HG03460 (cell line): ENCODE data around the gene GOLGA8A.
"Not testable (repeated sequence)": the region's sequence is repeated elsewhere in the genome, so short reads cannot be mapped to it uniquely, and the experiment has no call there.

Source experiments
- ATAC-seq: cut with Tn5 transposase; IDR thresholded peaks from one replicate; pipeline ENCODE4 v1.9.1; 2021; ENCODE audit not compliant: unreplicated experiment

Gene GOLGA8A

DNA sequence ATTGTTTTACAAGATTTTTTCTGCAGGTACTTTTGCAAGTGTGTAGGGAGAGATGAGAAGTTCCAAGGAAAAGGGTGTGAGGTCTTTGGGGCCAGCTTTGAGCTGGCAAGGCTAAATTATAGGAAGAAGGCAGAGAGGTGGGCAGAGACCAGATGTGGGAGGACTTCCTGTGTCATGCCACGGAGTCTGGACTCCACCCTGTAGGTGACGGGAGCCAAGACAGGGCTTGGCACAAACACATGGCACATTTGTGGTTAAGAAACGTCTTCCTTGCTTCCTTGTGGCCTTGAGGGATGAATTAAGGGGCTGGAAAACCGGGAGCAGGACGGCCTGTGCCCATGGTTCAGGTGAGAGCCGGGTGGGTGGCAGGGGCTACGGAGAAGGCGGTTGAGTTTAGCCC lies 19.2 kb downstream of the GOLGA8A start:
- not testable (repeated sequence) for ATAC-seq

- ATAC-seq = not testable (repeated sequence)
Observed at GRCh38 chr15:34409511-34409910, 28.1 kb downstream of the GOLGA8A start.

DNA sequence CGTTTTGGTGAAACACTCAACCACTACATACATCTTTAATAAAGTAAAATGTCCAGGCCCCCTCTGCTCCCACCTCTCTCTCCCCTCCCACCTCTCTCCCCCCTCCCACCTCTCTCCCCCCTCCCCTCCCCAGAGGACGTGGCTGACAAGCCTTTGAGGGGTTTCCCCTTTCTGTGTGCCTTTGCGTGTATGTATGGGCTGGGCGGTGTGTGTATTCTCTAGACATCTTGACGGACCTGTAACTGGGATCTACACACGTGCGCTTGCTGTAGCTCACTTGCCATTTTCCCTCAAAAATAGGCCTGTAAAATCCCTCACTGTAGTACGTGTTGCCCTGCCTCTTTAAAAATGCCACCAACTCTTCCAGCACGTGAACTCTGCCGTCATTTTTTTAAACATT lies 28.6 kb downstream of the GOLGA8A start:
- ATAC-seq = not testable (repeated sequence)

- peak; percentile 56 for ATAC-seq
Observed at GRCh38 chr15:34403899-34404298, 33.7 kb downstream of the GOLGA8A start.

DNA sequence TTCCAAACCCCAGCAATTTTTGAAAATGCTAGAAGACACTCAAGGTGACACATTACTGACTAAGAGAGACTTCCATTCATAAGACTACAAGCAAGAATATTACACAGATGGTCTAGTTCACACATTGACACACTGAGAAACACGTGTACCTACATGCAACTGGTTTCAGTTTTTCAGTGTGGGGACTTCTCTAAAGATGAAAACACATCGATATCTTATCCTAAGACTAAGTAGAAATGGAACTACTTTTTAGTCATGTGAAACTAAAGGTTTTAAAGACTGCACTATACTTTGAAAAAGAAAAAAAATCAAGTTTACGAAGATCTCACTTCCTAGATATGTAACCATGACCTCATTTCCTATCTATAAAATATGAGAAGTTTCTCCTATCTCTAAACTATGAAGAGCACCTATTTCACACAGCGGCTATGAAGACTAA lies 34.4 kb downstream of the GOLGA8A start:
- ATAC-seq = not testable (repeated sequence)

GRCh38 chr15:34397637-34398259 lies 39.9 kb downstream of the GOLGA8A start:
- not testable (repeated sequence) for ATAC-seq

- ATAC-seq = not testable (repeated sequence)
Observed at GRCh38 chr15:34392981-34393380, 44.6 kb downstream of the GOLGA8A start.

DNA sequence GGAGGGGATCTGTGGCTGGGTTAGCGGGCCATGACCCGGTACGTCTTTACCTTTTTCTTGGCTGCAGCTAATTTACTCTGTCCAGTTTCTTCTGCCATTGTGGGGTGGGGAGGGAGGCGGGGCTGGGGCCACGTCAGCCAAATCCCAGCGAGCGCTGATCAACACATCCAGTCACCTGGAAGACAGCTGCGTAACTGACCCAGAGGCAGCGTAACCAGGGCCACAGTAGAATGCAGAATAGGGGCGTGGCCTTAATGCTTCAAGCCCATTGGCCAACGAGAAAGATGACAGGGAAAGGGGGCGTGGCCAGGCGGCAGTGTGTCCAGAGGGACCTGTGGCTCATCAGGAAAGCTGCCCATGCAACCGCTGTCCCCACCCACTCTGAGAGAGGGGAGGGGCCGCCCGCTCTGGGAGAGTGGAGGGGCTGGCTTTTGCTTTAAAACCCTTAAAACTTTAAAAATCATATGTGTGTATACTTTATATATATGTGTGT lies 48.0 kb downstream of the GOLGA8A start:
- ATAC-seq = not testable (repeated sequence)
